Heart left ventricle (tissue), 13 donors: ENCODE data around the gene ASTN2.

Source experiments
- POLR2A ChIP-seq, 2 donors: fragments of 450-650 bp; IDR thresholded peaks; one replicate each; pipeline ENCODE4 v1.6.1; 2017; ENCODE audit warnings: antibody characterized with exemption in 2 of 2, mild to moderate bottlenecking in 2 of 2, moderate library complexity in 2 of 2
- TF ChIP-seq, protein P1 (sequence below), 12 donors: fragments of 200-600 bp; sonication (generic) in 4 of 12; IDR thresholded peaks; one replicate each; pipeline versions ENCODE4 v1.5.0 to v1.8.0; 2018 to 2022; ENCODE audit warnings: antibody characterized with exemption in 12 of 12, mild to moderate bottlenecking in 5 of 12
- donor health status: ischemic (EF 13 %, LVEDD 7.1; RV severe dilation, severe dysfunction).
- donor health status: DM: no; HTN: yes; CAD: no.
- donor health status: DM: no; HTN: no; CAD: no.
- donor health status: ischemic (EF 25% LVEDD 6.9; RV normal size, moderate dysfunction).
- donor health status: ischemic (EF 25% LVEDD 5.7; RV mildly dilated, moderate dysfunction).
- donor health status: ischemic (EF 35%, LVEDD 5.7; RV mildly dilated, moderate dysfunction).
- donor health status: nonischemic (EF 11% LVEDD 7.7; RV severe dilation, severe dysfunction).
- donor health status: DM: yes; HTN: yes; CAD: no.
- donor health status: PGD.
- donor health status: ischemic (EF 29% LVEDD 5.4; RV normal size, mild dysfunction).
- donor health status: nonischemic (EF 23%, LVEDD 6.1; RV moderate dilation, normal function).

DNA sequence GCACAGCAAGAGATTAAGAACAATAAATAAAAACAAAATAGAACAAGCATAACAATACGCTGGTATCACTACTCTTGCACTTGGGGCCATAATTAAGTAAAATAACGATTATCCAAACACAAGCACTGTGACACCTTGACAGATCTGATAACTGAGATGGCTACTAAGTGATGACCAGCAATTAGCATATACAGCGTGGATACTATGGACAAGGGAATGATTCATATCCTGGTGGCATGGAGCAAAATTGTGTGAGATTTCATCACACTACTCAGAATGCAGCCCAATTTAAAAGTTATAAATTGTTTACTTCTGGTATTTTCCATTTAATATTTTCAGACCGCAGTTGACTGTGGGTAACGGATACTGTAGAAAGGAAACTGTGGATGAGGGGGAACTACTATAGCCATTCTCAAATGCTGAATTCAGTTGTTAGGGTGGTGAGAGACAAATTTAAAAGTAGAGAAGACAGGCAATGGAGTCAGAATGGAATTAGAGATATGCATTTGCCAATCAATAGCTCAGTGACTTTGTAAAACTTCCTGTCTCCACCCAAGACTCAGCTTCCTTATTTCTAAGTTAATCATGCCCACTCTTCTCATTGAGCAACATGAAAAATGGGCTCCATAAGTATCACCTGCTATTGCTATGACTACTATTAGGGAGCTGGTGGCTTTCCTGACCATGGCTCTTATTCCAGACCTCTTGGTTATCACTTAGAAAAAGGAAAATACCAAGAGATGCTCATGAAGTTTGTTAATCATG is 427.0 kb downstream of the ASTN2 start:
- TF ChIP-seq, protein P1, sequence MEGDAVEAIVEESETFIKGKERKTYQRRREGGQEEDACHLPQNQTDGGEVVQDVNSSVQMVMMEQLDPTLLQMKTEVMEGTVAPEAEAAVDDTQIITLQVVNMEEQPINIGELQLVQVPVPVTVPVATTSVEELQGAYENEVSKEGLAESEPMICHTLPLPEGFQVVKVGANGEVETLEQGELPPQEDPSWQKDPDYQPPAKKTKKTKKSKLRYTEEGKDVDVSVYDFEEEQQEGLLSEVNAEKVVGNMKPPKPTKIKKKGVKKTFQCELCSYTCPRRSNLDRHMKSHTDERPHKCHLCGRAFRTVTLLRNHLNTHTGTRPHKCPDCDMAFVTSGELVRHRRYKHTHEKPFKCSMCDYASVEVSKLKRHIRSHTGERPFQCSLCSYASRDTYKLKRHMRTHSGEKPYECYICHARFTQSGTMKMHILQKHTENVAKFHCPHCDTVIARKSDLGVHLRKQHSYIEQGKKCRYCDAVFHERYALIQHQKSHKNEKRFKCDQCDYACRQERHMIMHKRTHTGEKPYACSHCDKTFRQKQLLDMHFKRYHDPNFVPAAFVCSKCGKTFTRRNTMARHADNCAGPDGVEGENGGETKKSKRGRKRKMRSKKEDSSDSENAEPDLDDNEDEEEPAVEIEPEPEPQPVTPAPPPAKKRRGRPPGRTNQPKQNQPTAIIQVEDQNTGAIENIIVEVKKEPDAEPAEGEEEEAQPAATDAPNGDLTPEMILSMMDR (IDR thresholded peaks at IDR 0.05): no peak
- TF ChIP-seq POLR2A (IDR thresholded peaks at IDR 0.05): no peak
